GM18867 (cell line): ENCODE results near the gene CAPN6.

ENCODE experiments used
- ATAC-seq: cut with Tn5 transposase; IDR thresholded peaks from one replicate; pipeline ENCODE4 v1.9.1; 2021; ENCODE audit warnings: mild to moderate bottlenecking, moderate library complexity; ENCODE audit not compliant: unreplicated experiment

The CAPN6 gene, protein sequence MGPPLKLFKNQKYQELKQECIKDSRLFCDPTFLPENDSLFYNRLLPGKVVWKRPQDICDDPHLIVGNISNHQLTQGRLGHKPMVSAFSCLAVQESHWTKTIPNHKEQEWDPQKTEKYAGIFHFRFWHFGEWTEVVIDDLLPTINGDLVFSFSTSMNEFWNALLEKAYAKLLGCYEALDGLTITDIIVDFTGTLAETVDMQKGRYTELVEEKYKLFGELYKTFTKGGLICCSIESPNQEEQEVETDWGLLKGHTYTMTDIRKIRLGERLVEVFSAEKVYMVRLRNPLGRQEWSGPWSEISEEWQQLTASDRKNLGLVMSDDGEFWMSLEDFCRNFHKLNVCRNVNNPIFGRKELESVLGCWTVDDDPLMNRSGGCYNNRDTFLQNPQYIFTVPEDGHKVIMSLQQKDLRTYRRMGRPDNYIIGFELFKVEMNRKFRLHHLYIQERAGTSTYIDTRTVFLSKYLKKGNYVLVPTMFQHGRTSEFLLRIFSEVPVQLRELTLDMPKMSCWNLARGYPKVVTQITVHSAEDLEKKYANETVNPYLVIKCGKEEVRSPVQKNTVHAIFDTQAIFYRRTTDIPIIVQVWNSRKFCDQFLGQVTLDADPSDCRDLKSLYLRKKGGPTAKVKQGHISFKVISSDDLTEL

DNA sequence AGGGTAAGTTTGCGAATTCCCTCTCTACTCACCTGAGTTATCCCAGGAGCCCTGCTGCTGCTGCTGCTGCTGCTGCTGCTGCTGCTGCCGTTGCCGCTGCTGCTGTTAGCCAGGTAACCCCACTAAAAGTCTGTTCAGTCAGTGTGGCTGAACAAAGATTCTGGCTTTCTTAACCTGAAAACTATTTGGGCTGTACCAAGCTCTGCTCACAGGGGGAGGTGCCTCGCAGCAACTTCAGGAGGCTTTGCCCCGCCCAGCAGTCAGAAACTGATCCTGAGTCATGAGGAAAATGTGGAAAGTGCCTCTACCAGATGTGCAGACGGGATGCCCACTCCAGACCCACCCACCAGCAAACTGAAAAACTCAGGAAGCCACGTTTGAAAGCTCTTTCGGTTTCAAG, at the start of gene CAPN6:
TSS of gene CAPN6 (minus strand) at position 145 of the 400 bp plus-strand sequence. CDS start 6,547 bp downstream, outside the sequence.
- no peak for ATAC-seq

DNA sequence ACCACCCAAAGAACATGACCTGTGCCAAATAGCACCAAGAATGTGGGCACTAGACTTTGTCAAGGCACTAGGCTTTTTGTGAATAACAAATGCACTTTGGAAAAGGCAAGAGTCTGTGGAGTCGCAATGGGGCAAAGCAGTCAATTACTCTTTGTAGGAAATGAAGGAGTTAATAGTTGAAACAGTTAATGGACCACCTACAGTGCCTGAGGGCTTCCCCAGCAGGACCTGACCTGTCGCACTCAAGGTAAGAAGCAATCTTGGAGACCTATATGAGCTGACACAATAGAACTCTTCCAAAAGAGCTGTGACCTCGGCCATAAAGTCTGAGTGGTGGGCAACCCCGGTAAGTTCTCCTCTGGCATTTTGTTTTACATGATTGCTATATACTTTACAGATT, 49.2 kb upstream of the CAPN6 start:
- no peak for ATAC-seq

DNA sequence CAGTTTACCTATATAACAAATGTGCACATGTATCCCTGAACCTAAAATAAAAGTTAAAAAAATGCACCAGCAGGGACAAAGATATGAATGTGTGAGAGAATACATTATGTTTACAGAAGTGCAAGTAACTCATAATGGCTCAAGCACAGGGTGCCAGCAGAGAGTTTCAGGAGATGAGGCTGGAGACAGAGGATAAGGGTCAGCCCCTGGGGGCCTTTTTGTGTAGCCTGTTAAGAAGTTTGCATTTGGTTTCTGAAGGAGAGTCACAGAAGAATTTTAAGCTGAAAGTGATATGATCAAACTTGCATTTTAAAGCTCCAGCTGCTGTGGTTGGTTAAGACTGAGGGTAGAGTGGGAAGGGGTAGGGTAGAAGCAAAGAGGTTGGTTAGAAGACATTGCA, 48.6 kb upstream of the CAPN6 start:
- no peak for ATAC-seq

DNA sequence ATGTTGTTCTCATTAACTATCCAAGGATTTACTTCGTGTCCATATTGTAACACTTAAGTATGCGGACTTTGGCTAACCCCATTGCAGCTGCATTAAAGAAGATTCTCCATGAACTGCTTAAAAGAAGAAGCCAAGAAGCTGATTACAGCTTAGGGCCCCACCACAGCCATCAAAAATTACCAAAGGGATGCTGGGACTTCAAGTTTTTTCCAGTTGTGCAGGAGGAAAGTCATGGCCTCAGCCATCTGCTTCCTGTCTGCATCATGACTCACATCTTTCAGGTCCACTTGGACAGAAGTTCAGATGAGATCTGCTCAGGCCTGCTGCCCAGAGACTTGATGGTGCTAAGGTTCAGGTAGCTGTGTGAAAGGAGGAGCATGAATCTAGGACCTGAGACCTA, 38.8 kb upstream of the CAPN6 start:
- ATAC-seq: no peak

DNA sequence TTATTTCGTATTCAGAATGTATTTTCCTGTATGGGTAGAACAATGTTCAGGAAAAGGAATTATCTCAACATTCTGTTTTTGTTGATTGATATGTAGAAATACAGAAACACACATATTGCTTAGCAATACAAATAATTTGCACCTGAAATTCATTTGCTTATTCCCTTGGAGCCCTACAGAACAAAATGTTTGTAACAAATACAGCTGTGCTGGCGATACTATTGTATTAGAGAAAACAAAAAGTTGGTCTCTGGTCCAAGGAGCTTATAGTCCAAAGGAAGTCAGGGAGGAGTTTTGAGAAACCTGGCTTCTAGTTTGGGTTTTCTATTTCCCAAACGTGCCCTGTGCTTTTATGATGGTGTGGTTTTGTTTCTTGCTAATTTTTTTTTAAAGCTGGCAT, 37.8 kb upstream of the CAPN6 start:
- no peak for ATAC-seq

DNA sequence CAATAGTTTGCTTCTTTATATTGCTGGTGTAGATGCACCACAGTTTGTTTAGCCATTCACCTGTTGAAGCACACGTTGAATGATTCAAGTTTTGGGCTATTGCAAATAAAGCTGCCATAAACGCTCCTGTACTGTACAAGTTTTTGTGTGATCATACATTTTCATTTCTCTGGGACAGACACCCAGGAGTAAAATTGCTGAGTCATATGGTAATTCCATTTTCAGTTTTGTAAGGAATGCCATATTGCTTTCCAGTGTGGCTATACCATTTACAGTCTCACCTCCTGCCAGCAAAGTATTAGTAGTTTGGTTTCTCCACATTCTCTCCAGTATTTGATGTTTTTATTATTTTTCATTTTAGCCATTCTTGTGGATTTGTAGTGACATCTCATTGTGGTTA, 32.0 kb upstream of the CAPN6 start:
- no peak for ATAC-seq

DNA sequence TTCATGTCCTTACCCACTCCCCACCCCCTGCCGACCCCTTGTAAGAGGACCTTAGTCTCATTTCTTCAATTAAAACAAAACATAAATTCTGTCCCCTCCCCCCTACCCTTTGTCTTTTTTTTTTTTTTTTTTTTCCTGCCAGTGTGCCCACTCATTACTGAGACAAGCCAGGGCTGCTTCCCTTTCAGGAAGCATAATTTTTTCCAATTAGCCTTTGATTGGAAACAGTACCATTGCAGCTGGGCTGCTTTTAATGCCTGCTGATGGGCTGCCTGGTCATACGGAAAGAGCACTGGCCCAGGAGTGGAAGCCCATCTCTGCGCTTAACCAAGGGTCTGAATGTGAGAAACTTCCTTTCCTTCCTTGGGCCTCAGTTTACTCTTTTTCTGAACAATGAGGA, 18.6 kb upstream of the CAPN6 start:
- ATAC-seq: no peak

DNA sequence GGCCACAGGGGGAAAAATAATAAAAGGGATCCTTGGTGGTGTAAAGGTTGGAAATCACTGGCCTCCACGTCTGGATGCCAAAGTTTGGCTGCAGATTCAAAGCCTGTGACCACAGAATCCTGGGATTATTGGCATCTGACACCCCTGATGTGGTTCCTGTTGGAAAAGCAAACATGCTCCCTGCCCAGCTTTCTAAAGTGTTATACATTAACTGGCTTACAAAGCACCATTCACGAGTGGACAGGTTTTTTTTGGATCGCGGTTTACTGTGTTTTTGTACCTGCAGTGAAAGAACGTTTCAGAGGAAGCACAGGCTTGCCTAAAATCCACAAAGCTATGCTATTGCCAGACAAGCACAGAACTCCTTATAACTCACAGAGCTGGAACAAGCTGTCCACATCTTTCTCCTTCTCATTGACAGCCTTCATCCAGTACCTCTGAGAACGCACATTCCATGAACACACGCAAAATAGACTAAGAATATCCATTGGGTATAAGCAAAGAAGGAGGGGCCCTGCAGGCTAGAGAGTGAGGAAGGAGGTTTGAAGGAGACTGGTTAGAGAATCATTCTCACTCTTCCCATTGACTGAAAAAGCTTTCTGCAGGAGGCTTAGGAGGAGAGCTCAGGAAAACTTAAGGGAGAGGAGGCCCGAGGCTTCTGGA, 14.5 kb upstream of the CAPN6 start:
- ATAC-seq: no peak

DNA sequence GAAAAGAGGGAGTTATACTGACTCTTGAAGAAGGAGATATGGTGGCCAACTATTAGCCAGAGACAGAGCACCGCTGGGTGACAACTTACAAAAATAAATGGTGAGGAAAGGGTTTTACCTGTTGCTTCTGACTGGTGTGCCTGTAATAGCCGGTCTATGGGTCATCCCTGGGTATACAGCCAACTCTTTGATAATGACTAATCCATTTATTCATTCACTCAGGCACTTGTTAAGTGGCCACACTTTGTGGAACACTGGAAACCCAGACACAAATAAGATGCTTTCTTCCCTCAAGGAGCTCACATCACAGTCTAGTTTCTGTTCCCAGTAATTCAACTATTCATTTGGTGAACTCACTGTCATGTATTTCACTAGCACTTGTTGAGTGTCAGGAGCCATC, 13.2 kb upstream of the CAPN6 start:
- no peak for ATAC-seq

DNA sequence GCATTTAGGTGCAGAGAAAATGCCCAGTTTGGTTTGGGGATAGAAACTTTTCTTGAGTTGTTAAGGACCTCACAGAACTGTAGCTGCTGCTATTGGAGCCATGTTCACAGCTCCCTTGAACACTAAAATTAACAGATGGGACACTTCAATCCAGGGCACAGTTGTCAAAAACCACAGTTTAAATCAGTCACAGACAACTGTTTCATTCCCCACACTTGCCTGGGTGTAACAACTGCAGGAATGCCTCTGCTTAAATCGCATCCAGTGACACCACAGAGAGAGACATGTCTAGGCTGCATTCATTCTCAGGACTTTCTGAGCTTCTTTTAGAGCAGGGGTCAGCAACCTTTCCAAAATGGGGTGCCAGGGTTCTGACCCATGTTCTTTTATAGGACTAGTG, 12.7 kb upstream of the CAPN6 start:
- no peak for ATAC-seq

DNA sequence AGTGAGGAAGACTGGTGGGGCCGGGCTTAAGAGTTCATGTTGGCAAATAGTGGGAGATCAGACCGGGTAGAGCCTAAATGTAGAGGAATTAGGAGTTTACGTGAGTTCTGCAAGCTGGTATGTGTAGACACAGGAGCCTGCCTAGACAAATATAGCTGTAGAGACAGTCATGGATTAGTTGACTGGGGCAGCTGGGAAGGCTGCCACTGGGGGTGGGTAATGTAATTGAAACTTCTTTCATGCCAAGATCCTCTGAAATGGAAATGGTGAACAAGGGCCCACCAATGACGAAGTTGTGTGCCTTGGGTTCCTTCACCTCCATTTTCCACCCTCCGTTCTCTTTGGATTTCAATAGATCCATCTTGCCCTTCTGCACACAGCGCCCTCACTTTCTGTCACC, 11.9 kb upstream of the CAPN6 start:
- ATAC-seq: no peak

DNA sequence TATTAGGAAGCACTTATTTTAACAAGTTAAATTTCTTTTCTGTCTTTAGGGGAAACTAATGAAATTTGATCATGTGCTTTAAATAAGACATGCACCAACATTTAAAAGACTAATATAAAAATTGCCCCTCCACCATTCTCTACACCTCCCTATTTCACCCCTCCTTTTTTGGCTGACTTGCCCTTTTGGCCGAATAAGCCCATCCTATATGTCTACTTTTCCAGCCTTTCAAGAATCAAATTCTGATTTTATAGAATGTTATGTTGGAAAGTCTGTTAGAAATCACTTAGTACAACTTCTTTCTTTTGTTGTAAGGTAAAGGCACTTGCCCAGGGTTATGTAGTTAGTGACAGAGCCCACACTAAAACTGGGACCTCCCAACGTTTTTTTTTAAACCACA, 1.8 kb downstream of the CAPN6 start:
- ATAC-seq: no peak

DNA sequence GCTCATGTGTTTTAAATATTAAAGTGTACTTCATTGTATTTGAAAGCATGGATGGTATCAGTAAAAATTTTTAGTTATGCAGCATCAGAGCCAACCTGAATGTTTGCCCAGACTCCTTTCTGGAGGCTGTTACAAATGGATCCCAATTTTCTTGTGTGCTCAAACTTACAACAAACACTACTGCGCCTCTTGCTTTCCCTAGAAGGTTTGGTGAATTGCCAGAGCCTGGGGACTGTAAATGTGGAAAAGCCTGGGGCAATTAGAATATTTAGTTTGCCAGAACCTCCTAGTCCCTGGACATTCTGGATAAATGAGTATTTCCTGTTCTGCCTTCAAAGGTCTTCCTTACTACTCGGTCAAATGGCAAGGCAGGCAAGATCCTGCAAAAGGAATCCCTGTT, 4.8 kb downstream of the CAPN6 start:
- ATAC-seq: no peak

DNA sequence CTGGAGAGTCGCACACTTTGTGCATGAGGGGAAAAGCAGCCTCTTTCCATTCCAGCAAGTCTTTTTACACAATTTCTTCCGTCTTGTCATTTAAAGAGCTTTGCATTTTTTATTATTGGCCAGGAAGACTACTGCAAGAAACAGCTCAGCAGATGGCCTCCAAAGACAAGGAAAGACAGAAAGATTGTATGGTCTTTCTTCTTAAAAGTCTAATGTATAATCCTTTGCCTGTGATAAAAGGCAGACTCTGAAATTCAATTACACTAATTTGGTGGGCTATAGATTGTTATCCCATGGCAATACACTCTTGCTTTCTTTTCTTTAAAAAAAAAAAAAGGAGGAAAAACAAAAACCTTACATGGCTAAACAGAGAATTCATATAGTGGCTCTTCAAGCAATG, 5.9 kb downstream of the CAPN6 start:
- ATAC-seq: no peak

DNA sequence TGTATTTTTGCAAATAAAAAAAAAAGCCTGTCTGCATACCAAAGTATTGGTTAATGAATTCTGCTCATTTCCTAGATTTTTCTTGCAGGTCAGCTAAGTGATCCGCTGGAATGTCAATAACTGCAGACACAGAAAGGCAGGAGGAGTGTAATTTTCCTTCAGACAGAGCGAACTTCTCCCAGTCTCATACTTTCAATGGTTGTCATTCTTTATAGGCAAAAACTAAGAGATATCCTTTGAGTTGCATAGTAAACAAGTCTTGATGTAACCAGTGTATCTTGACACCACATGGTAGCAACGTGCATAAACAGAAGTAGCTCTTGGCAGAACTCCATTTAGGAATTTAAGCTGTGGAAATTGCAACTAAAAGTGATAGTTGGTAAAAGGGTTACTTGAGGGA, 8.2 kb downstream of the CAPN6 start:
- ATAC-seq: no peak

DNA sequence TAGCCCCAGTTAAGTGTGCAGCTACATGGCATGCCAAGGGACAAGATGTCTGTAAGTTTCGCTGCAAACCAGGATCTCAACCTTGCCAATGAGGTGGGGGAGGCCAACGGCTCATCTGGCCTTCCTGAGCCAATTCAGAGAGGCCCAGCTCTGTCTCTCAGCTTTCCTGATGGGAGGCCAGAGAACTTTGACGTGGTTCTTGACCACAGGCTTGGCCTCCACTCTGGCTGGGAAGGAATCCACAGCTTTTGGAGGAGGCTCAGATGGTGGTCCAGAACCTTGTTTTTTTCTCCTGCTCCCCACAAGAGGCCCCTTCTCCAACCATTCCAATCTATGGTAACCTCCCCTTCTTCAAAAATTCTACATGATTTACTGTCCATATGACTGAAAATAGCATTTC, 9.8 kb downstream of the CAPN6 start:
- no peak for ATAC-seq

DNA sequence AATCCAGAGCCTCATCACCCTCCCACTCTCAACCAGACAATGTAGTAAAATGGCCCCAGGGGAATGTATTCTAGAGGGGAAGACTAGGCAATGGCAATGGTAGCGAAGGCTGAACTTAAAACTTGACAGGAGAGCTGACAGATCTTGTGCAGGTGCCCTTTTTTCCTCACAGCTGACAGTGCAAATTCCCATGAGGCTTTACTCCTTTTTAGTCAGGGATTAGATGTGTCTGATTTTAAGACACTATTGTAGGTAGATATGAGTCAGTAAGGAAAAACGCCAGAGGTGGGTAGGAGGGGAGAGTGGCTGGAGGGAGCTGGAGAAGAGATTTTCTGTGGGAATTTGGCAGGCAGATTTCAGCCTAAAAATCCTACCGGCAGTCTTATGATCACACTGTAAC, 10.7 kb downstream of the CAPN6 start:
- no peak for ATAC-seq

DNA sequence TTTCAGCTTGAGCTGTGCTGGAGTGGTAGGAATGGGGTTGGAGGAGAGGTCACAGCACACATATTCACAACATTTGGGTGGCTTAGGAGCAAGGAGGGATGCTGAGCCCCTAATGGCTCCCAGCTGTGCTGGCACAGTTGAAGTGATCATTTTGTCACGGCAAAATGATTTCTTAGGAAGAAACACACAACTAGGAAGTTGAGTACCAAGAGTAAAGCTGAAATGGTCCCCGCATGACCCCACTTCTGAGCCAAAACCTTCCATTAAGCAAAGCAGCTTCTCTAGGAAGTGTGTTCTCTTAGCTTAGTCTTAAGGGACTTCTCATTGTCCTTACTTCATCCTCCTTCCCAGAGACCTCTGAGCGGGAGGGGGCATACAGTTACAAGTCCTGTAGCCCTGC, 12.6 kb downstream of the CAPN6 start:
- ATAC-seq: no peak

DNA sequence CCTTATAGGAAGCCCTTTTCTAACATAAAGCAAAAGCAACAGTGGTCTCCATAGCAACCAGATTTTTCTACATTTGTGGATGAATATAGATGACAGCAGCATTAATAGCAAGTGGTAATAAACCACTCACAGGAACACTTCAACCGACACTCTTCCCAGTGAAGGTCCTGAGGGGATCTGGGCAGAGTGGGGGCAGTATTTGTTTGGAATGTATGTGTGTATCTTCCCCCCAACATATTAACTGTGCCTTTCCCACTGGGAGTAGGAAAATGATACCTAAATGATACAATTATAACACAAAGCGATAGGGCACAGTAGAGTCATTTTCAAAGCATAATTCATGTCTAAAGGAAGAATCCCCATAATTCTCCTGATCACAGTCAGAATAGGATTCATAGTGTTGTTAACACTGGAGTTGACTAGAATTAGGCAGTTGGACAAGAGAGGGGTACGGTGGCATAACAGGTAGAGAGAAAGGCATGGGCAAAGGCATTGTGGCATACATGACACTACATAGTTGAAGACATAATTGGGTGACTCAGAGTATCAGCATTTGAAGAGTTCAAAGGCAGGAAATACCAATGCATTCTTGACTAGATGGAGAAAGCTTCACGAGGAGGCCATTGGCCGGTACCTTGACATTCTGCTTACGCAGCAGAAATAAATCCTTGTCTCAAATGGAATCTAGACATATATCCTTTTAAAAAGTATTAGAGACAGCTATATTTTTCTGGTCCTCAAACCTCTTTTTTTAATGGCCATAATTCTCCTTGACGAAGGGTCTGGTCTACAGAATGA, 15.2 kb downstream of the CAPN6 start:
- no peak for ATAC-seq

DNA sequence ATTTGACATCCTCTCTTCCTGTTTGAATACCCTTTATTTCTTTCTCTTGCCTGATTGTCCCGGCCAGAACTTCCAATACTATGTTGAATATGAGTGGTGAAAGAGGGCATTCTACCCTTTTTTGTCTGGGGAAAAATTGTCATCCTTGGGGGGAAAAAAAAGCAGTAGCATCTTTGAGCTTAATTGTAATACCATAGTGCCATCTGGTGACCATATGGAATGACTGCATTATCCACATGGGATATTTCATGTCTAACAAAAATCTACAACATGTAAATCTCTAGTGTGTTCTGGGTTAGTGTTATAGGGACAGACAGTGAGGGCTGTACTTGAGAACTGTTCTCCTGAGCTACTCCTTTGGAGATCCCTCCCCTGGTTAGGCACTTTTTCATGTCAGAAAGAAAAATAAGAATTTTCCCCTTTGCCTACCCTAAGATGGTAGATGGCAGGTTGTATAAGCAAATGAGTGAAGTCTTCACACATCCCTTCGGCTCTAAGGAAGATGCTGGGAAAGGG, 26.0 kb downstream of the CAPN6 start:
- no peak for ATAC-seq

DNA sequence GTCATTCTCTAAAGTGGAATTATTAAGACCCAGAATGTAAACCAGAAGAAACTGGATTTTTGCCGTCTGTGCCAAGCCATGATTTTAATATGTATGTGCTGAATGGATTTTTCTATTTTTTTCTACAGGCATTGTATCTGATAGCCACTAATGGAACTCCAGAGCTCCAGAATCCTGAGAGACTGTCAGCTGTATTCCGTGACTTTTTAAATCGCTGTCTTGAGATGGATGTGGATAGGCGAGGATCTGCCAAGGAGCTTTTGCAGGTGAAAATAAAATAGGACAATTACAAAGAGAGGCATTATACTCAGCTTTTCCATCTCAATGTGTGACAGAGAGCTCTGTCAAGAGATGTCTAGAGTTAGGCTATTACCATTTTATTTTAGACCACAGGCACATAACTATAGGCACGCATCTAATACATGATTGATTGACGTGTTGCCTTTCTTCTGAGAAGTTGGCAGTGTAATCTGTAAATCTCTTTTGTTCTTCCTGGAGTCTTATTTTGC, 53.9 kb downstream of the CAPN6 start:
- ATAC-seq: no peak
